Ovary (tissue), 3 donors: ENCODE data around the gene COQ4.

Experiments
- POLR2A ChIP-seq: fragments of 450-650 bp; IDR thresholded peaks from one replicate; pipeline ENCODE4 v1.6.1; 2017; ENCODE audit warnings: antibody characterized with exemption, mild to moderate bottlenecking, moderate library complexity
- TF ChIP-seq, protein P1 (sequence below), 3 donors: fragments of 450-650 bp in 2 of 3; fragments of 200-600 bp in 1 of 3; IDR thresholded peaks; one replicate each; pipeline versions ENCODE4 v1.5.1 to v1.8.0; 2016 to 2022; ENCODE audit warnings: antibody characterized with exemption in 3 of 3, mild to moderate bottlenecking in 1 of 3
- donor health status: DM: no; HTN: no; CAD: no.

DNA sequence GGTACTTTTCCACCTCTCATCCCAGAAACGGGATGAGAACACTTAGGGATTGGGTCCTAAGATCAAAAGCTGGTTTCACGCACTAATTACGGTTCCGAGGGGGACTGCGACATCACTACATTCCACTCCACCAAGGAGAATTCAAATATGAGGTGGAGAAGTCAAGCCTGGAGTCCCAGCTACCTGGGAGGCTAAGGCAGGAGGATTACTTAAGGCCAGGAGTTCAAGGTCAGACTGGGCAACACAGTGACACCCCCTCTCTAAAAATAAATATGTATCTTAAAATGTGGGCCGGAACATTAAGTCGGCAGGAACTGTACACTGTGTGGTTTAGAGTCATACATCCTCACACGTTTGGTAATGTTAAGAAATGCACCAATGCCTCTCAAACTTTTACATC lies 48.4 kb upstream of the COQ4 start:
- TF ChIP-seq POLR2A = no peak
- TF ChIP-seq, protein P1, sequence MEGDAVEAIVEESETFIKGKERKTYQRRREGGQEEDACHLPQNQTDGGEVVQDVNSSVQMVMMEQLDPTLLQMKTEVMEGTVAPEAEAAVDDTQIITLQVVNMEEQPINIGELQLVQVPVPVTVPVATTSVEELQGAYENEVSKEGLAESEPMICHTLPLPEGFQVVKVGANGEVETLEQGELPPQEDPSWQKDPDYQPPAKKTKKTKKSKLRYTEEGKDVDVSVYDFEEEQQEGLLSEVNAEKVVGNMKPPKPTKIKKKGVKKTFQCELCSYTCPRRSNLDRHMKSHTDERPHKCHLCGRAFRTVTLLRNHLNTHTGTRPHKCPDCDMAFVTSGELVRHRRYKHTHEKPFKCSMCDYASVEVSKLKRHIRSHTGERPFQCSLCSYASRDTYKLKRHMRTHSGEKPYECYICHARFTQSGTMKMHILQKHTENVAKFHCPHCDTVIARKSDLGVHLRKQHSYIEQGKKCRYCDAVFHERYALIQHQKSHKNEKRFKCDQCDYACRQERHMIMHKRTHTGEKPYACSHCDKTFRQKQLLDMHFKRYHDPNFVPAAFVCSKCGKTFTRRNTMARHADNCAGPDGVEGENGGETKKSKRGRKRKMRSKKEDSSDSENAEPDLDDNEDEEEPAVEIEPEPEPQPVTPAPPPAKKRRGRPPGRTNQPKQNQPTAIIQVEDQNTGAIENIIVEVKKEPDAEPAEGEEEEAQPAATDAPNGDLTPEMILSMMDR (IDR thresholded peaks at IDR 0.05) = no peak
